CD4-positive, alpha-beta T cell treated with Interleukin-4 for 4 hours (primary cell): Measurements from ENCODE around the gene EVA1C.

Source experiments
- DNase-seq: peaks from one replicate; pipeline ENCODE4 v3.0.0-alpha.2; 2020

EVA1C gene

DNA sequence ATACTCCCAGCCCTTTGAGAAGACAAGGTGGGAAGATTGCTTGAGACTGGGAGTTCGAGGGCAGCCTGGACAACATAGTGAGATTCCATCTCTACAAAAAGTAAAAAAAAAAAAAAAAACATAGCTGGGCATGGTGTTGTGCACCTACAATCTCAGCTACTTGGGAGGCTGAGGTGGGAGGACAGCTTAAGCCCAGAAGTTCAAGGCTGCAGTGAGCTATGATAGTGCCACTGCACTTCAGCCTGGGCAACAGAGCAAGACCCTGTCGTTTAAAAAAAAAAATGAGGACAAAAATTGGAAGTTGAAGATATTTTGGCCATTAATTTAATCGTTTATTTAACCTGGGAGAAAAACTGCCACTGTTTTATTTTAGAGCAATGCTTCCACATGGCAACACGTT lies 20.8 kb upstream of the EVA1C start:
- no peak for DNase-seq

DNA sequence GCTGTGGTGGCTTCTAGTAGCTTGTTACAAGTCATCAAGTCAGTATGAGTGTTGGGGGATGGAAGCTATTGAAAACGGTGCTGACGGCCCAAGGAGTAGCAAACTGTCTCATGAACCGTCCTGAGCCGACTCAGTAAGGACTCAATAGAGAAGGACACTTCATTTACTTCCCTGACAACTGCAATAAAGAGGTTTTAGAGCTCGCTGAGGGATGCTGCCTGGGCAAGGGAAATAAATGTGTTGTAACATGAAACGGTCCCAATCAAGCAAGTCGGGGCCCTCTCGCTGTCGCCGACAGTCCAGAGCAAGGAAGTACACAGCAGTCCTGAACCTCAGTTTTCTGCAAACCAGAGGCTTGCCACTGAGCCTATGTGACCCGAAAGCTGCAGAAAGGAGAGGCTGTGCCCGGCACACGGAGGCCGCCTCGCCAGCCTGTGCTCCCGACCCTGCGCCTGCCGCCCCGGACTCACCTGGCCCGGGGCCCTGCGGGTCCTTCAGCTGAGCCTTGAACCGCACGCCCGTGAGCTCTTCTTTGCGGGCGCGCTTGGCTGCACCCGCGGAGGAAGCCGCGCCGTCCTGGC lies 20.1 kb upstream of the EVA1C start:
- DNase-seq = no peak

- peak; percentile 90 for DNase-seq
Observed at GRCh38 chr21:32392880-32393676, 19.4 kb upstream of the EVA1C start, which contains the start of gene URB1. TSS of gene URB1 (minus strand) at chr21:32393012. CDS start at chr21:32392910, 102 bp downstream.

DNA sequence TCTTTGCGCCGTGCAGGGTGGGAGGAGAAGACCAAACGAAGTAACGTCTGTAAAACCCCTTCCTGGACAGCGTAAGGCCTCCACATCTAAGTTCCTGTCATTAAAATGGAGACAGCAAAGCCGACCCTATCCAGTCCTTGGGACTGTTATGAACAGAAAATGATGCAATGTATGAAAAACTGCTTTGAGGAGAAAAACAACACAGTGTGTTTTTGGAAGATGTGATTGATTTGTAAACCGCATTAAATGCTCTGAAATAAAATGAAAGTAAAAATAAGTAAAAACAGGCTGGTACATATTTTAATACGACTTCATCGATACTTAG lies 18.9 kb upstream of the EVA1C start:
- no peak for DNase-seq

DNA sequence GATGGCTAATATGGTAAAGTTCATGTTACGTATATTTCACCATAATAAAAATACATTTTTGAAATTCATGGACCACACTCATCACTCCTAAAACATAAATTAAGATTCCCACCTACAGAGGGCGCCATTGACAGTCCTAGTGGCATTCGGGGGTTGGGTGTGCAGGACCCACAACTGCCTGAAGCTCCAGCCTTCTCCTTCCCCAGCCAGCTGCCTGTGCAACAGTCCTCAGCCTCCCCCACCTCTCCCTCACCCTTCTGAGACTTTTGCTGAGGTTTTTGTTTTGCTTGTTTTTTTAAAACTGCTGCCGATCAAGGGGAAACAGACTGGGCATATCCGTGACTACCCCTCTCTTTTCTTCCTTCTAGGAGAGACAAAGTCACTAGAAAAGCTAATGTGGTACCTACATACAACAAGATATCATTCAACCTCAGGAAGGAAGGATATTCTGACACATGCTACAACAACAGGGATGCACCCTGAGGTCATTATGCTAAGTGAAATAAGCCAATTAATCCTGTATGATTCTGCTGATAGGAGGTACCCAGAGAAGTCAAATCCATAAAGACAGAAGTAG lies 9.2 kb upstream of the EVA1C start:
- peak; percentile 67 for DNase-seq

DNA sequence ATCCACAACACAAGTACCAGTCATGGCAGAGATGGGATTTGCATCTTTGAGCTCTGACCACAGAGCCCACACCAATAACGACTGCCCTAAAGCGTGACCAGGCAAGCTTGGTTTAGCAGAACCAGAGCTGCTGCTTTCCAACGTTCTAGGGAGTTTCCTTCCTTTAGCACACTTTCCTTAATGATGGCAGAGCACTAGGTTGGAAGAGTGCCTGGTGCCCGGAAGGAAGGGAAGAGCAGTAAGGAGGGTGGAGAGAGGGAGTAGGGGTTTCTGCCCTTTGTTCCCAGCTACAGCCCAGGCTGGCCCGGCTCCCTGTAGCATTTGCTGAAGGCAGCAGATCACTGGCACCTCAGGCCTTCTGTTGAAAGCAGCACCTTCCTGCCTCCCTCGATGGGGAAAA lies 6.1 kb upstream of the EVA1C start:
- DNase-seq = no peak

DNA sequence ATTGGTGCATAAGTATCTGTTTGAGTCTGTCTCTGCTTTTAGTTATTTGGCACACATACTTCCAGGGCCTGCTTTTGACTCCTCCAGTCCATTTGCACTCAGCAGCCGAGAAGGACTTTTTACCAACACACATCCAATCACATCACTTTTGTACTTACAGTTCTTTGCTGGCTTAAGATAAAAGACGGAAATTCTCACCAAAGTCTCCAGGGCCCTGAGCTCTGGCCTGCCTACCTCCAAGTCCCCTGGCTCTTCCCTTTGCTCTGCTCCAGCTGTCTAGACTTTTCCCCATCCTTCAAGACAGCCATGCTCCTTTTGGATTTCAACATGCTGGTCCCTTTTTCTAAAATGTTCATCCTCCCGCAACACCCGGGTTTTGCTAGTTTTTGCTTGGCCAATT lies 2.2 kb upstream of the EVA1C start:
- DNase-seq = no peak

GRCh38 chr21:32410916-32411315 lies 1.6 kb upstream of the EVA1C start:
- no peak for DNase-seq

- peak; percentile 60 for DNase-seq
Observed at GRCh38 chr21:32411350-32412161, 950 bp upstream of the EVA1C start.

GRCh38 chr21:32413015-32413504 lies 554 bp downstream of the EVA1C start:
- no peak for DNase-seq

DNA sequence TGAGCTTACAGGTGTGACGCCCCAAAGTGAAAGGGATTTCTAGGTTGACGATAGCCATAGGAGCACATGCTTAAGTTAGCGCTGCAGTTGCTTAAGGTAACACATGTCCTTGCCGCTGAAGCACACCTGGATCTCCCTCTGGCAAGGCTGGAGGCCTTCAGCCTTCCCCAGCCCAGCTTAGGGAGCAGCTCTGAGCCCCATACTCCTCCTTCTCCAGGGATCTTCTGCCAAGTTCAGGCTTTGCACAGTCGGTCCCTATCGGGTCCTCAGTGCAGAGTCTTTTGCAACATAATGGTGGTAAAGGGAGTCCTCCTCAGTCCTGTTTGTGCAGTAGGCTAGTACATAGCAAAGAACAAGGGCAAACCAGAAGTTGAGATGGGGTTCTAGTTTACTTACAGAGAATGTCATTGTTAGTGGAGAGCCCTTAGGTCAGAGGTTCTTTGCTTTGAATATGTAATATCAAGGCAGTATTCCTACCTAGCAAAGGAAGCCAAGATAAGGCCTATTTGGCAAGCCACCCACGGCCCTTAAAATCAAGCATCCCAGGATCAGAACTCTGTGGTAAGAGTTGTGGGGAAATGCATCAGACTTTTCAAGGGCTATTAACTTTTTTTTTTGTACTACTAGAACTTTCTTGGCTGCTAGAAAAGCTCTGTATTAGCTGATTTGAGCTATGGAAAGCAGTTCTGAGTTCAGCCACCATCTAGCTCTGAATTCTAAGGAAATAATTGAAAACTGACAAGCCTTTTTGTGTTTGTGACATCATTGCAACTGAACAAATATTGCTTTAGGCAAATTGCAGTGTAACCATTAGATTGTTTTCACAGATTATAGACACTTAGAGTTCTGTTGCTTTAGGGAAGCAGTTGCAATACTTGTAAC lies 1.4 kb downstream of the EVA1C start:
- DNase-seq = no peak

DNA sequence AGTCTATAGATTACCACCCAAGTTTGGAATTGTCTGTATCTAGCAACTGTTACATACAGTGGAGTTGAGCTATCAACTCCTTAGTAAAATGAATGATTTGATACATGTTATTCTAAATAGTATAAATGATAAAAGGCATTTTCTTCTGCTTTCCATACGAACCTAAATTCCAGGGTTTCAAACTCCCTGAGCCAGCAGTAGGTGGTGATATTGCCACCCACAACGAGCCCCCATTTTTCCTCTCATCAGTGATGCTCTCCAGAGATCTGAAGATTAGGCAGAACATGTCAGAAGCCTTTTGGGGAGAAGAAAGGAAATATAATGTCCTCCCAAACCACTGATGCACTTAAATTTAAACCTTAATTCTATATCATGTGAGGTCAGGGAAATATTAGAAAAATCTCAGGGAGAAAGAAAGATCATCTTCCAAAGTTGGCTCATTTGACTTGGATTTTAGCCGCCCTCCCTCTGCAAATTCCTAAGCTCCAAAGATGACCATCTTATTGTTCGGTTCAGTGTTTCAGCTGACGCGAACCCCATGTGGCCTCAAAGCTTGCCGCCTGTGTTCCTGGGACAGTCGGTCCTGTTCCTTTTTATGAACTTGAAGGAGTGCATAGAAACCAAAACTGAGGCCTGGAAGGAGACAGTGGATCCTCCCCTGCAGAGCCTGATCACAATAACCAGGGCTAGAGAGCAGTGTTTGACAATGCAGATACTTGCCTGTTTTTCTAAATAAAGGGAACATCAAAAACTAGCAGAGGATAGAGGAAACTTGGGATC lies 2.3 kb downstream of the EVA1C start:
- no peak for DNase-seq

GRCh38 chr21:32415451-32416398 lies 3.2 kb downstream of the EVA1C start:
- DNase-seq = no peak

DNA sequence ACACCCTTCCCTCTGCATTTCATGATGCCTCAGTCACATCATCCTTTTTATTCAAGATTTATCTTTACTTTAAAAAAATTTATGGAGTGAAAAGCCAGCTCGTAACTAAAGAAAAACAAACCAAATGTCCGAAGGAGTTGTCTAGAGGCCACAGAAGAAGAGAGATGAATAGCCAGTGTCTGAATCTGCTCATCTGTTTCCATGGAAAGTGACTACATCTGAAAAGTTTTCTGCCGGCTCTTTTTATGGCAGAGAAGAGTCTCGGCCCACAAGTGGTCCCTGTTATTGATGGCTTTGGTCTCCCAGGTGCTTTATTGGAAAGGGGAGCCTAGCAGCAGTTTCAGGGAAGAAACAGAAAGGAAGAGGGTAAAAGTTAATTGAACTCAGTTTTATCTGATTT lies 5.6 kb downstream of the EVA1C start:
- no peak for DNase-seq

- no peak for DNase-seq
Observed at GRCh38 chr21:32422064-32422463, 9.6 kb downstream of the EVA1C start.

DNA sequence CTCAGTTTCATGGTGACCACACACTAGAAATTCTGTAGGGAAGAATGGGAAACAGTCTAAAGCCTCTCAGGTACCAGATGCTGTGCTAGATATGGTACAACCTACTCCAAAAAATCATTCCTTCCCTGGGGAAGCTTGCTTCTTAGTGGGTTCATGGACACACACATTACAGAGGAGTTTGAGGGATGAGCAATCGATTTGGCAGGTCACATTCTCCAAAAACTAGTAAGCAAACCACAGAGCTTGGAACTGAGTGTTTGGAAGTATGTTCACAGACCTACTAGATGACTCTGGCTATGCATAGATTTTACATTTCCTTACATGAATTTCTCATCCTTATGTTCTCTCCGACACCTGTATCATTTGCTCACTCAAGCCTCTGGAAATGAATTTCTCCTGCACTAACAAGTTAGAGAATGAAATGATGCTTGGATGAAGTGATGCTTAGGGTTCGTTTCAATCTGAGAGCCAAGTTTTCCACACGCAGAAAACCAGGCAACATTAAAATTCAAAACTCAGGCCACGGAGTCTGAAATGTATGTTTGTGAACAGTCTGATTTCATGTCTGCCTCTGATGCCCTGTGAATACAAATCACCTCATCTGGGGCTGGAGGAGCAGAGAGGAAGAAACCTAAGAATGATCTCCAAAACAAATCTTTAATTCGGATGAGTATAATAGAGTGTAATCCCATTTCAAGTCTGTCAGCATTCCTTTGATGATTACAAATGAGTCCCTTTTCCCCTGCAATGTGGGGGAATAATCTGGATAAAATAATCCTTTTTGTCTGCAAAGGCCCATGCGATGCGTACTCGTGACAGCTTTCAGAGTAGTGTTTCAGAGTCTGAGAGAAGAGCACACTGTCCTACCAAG lies 11.0 kb downstream of the EVA1C start:
- no peak for DNase-seq

GRCh38 chr21:32424191-32424535 lies 11.7 kb downstream of the EVA1C start:
- no peak for DNase-seq

- DNase-seq = no peak
Observed at GRCh38 chr21:32424674-32425073, 12.2 kb downstream of the EVA1C start.

GRCh38 chr21:32425628-32426027 lies 13.1 kb downstream of the EVA1C start:
- DNase-seq = no peak
